NCI-H460 (cell line): ENCODE data around the gene CDH7. TPM values are rescaled to one million over a fixed set of nuclear protein-coding genes. Genes with fewer than 3 reads are reported as not detected.

Experiments
- DNase-seq: peaks from one replicate; pipeline ENCODE4 v3.0.0-alpha.2; 2016; ENCODE audit warnings: low read depth; ENCODE audit errors: extremely low read depth
- polyA plus RNA-seq: library from polyadenylated mRNA; depleted of rRNA; stranded (reverse); fragments of >200 nt; gene quantifications from 2 replicates; pipeline ENCODE4 v1.2.3, GENCODE V29; 2014; cell fraction: nucleus; rRNA removed
- total RNA-seq: library from RNA; depleted of rRNA; stranded (reverse); fragments of >200 nt; shearing (Covaris generic); gene quantifications from 2 replicates; pipeline ENCODE4 v1.2.3, GENCODE V29; 2014; rRNA removed

CDH7 gene
- total RNA-seq: 16.6 and 17.6 TPM in 2 replicates
- polyA plus RNA-seq: 7.4 and 10.9 TPM in 2 replicates

- DNase-seq: no peak
Observed at GRCh38 chr18:65750389-65751154, at the start of gene CDH7. CDH7 (plus strand) TSS chr18:65751012; CDS start chr18:65762843, 11,831 bp downstream.

GRCh38 chr18:65704046-65704445 lies 46.8 kb upstream of the CDH7 start:
- no peak for DNase-seq

DNA sequence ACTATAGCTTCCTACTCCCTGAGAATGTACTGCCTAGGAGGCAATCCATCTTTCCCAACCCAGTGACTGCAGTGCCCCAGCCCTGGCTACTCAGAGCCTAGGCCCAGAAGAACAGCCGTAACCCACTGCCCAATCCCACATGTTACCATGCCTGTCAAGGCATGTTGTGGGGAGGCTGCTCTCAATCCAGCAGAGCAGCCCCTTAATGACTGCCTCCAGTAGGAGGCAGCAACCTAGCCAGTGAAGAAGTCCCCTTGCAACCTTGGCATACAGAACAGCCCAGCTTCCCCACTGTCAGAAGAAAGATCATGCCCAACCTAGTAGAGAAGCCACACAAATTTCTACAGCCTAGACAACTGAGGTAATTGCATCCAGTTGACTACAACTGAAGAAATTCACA lies 44.2 kb upstream of the CDH7 start:
- no peak for DNase-seq

- no peak for DNase-seq
Observed at GRCh38 chr18:65711493-65711892, 39.3 kb upstream of the CDH7 start.

DNA sequence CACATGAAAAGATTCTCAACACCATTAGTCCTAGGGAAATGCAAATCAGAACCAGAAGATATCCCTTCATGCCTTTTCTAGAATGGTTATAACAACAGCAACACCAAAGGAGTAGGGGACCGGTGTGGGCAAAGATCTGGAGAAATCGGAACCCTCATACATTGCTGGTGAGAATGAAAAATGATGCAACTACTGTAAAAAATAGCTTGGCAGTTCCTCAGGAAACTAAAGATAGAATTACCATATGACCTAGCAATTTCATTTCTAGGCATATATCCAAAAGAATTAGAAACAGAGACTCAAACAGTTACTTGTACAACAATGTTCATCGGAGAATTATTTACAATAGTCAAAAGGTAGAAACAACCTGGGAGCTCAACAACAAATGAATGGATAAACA lies 29.2 kb upstream of the CDH7 start:
- DNase-seq: no peak

DNA sequence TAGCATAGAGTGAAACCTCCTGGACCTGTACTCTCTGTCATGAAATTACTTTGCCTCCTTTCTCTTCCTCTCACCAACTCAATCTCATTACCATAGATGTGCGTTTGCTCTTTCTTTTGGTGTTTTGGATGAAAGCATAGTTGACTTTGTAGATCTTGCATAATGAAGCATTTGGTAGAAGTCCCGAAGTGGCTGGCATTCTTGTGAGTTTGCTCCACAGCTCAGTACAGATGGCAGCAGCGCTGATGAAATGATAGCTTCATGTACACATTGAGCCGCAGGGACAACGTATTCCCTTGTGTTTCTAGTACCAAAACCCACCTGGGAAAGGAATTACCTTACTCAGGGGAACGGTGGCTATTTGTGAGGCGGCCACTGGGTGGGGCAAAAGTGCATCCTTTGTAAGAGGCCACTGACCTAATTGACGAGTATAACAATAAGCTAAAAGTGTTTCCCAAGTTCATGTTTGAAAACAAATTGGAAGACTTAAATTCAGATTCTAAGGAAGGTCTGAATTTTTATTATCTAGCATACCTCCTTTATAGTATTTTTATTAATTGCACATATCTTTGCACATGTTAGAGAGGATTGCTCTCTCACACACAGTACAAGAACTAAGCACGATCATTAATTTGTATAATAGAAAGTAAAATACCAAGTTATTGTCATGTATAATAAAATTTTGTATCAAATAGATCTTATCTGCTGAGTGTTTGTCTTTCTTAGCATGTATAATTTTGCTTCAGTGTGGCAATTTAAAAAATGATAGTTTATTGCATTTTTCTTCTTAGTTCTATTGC lies 25.4 kb upstream of the CDH7 start:
- peak; percentile 33 for DNase-seq

DNA sequence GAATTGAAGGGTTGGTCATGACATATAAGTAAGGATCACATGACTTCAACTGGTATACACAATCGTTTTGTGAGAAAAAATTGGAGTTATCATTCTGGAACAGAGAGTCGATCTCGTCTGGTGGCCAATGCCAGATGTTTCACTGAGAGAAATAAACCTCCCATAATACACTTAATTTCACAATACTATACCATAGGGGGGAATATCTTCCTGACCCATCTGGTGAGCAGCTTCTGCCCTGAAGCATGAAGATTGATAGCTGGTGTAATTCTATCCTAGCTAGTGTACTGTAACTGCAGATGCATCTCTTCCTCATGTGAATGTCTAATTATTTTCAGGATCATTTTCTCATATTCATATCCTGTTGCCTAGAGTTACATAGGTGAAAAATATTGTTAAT lies 15.7 kb upstream of the CDH7 start:
- DNase-seq: no peak

DNA sequence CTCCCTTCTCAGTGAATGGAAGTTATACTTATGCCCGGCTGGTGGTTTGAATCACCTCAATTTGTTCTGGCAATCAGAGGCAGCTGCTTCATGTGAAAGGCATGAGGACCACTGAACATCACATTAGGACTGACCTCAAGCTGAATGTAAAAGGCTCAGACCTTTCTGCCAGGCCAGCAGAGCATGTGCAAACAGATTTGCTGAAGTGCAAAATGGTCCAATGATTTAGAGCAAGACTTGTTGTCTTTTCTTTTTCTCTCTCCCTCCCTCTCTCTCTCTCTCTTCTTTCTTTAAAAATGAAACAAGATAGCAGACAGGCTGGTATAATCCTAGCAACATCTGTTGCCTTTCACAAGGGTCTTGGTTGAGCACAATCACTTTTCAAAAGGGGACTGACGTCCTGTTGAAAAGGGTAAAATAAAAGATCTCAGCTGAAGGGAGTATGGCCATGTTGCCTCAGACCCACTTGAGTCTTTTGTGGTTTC lies 13.3 kb upstream of the CDH7 start:
- DNase-seq: no peak

GRCh38 chr18:65746936-65747335 lies 3.9 kb upstream of the CDH7 start:
- DNase-seq: no peak

DNA sequence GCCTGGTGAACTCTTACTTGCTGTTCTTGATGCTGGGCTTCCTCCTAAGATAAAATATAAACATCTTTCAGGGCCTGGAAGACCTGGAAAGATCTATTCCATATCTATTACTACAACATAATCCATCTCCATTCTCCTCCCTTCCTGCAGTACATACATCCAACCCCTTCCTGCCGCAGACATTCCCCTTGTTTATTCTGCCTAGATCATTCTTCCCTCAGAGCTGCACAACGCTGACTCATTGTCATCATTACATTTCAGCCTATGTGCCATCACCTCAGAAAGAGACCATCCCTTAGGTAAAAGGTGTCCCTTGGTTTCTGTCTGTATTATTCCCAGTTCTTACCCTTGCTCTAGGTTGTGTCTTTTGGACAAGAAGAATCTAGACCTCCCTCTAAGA lies 2.5 kb upstream of the CDH7 start:
- DNase-seq: no peak

GRCh38 chr18:65749841-65750240 lies 971 bp upstream of the CDH7 start:
- no peak for DNase-seq

DNA sequence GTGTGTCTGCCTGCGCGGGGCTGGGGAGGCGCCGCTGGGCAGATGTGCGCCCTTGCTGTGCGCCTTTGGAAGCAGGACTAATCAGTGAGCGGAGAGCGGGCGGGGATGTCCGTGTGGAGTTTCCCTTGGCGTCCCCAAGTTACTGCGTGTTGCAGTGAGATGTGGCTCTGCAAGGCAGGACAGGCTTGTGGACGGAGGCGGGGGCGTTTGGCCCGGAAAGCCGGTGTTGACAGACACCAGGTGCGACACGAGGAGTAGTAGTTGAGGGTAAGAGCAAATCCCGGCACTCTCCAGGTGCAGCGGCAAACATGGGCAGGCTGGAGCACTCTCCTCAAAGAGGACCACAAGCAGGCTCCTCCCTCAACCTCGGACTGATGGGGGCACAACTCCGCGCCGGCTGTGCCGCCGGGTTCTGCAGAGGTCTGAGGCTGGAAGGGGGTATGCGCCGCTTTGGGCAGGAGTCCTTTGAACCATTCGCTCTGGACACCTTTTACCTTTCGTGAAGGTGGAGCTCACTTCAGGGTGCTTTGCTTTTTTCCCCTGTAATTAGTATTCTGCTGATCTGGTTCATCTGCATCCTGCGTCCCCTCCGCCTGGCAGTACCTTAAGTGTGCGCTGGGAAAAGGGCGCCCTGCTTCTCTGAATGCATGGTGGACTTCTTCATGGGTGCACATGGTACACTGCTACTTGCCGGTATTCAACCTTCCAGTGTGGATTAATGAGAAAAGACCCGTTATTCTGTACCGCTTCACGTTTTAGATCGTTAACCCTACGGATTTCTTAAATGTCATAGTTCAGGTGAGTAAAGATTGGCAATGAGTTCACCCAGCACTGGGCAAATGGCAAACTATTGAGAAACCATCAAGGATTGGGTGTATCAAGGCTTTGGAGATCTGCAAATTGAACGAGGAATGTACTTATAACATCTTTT lies 608 bp downstream of the CDH7 start:
- DNase-seq: no peak

DNA sequence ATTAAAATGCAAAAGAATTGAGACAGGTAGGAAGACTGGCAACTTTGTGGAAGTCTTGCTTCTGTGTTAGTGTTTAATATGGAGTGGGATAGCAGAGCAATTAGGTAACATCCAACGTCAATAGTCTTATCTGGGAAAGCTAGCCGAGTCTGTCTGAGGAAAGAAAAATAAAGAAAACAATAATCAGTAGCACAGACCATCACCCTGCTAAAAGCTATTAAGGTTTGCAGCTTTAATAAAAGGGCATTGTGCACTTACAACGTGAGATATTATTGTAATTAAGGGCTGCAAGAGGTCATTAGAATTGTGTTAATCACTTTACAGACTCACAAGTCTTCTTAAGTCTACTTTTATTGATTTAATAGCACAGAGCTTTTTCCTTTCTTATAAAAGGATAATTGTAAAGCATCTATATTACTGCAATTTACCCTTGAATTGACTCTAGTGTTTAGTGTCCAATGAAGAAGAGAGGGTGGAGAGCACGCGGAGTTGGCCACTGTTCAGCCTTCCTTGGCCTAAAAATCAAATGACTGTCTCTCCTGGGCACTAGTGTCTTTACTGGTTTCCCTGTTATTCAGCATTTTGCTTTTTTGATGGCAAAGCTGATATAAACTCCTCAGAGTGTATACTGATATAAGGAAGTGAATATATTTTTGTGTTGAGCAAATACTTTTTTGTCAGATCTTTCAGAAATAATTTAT lies 2.0 kb downstream of the CDH7 start:
- DNase-seq: no peak

DNA sequence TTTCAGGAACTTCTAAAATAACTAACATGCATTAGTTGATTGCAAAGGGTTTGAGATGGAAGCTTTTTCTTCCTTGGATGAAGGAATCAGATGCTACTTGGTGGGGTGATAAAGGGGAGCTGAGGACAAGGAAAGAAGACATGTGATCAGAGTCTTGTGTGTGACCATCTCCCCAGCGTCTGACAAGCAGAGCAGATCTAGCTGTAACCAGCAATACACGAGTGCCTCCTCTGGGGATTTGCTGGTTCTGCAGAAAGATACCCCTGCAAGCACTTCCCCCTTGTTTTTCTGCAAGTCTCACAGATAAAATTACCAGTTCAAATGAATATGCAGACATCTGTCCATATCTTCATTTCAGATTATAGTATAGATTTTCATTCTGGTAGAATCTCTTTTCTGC lies 2.7 kb downstream of the CDH7 start:
- no peak for DNase-seq

DNA sequence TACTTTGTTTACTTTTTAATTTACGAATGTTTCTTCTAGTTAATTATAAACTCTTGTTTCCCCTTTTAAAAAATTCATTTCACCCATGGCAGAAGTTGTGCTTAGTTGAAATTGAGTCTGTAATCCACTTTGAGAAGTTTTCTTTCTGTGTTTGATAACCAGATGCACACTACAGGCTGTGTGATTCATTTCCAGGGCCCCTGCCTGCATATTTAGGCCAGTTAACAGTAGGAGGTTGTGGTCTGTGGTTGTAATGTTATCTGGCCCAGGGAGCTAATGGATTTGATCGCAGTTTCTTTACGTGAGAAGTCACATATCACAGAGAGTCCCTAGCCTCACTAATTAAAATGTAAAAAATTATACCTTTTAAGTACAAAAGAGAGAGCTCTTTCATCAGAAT lies 3.3 kb downstream of the CDH7 start:
- no peak for DNase-seq

DNA sequence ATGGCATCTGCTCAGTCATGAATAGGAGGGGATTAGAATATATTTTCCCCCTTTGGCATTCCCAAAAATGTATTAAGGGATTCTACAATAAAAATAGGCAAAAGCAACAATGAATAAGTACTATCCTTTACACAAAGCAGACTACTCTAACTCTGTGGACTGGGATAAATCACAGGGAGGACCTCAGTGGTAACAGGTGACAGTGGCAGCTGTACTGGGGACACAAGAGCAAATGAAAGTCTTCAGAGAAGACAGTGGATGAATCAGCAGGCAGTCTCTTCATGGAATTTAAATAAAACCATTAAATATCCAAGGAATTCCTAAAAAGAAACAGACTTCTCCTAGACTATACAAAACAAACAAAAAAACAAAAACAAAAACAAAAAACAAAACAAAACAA lies 4.8 kb downstream of the CDH7 start:
- no peak for DNase-seq

DNA sequence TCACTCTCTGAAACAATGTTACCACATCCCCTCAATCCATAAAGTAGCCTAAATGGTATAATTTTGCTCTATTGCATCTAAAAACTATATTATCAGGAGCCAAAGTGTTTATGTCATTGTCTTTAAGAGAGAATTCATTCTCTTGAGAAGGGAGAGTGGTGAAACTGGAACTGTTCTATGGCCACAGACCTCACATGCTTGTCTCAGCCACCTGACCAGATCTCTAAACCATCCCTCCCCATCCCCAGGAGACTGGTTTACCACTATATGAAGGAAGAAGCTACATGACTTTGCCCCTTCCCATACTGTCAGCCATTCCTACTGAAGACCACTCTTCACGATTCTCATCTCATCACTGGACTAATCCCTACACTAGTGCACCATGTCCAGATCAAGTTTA lies 9.6 kb downstream of the CDH7 start:
- DNase-seq: no peak

DNA sequence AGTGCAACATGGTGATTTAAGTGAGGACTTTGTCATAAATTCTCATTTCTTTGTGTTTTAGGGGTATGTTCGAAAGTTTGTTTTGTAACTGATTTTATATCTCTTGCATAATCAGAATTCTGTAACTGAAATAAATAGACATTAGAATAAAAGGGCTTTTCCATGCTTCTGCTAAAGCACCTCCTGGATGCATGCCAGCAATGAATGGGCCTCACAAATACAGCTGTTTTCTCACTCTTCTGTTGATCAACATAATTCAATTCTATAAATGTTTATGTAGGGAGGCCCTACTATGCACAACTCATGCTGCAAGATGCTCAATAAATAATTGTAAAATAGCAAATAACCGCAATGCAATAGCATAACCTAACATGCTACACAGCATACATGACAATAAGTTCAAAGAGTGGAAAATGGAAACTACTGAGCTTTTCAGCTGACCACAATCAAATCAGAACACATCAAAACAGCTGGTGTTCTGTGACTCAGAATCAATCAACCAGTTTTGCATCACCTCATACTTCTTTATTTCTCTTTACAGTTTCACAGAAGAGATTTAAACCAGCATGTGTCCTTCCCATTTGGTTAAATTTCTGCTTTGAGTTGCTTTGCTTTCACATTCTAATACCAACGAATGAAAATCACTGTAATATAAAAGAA lies 11.0 kb downstream of the CDH7 start:
- DNase-seq: no peak

DNA sequence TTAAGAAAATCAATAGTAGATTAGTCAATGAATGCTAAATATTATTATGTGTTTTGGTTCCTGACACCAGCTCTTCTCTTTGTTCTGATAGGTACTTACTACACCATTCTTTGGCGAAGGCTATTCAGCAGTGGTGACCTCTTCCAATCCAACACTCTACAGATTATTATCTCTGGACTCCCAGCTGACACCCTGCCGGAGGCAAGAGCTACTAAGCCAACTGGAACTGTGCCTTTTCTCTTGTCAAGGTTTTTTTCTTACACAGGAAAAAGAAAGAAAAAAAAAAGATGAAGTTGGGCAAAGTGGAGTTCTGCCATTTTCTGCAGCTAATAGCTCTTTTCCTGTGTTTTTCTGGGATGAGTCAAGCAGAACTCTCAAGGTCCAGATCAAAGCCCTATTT lies 11.7 kb downstream of the CDH7 start:
- no peak for DNase-seq

DNA sequence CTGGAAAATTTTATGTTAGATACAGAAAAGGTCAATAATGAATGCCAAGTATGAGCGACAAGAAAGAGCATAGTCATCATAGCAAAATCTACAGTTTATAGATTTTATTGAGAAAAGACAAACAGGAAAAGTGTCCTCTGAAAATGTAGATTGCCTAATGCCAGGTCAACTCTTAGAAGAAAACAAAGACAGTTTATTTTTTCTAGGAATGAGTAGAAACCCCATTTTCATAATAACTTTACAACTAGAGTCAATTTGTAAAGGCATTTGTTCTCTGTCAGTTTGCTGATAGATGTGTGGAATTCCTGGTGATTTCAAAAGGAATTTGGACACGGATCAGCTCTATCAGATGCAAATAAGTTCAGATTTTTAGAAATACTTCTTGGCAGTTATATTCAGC lies 16.6 kb downstream of the CDH7 start:
- no peak for DNase-seq
